GM19240 (cell line): ENCODE measurements around the gene FADS1.

ENCODE experiments used
- DNase-seq: peaks from one replicate; pipeline ENCODE4 v3.0.0; 2011; ENCODE audit warnings: low spot score; ENCODE audit not compliant: insufficient read length

Gene FADS1

GRCh38 chr11:61846362-61847020, 29.7 kb upstream of the FADS1 start:
- DNase-seq, result no peak

GRCh38 chr11:61844909-61845565, 28.2 kb upstream of the FADS1 start:
- DNase-seq, result no peak

GRCh38 chr11:61842528-61842820, 25.7 kb upstream of the FADS1 start:
- no peak for DNase-seq

GRCh38 chr11:61841636-61842527, 25.1 kb upstream of the FADS1 start:
- no peak for DNase-seq

GRCh38 chr11:61840371-61840770, 23.6 kb upstream of the FADS1 start:
- DNase-seq, result no peak

GRCh38 chr11:61839742-61840141, 22.9 kb upstream of the FADS1 start:
- DNase-seq, result no peak

GRCh38 chr11:61838921-61839320, 22.1 kb upstream of the FADS1 start:
- no peak for DNase-seq

GRCh38 chr11:61838501-61838900, 21.7 kb upstream of the FADS1 start:
- DNase-seq, result no peak

- DNase-seq, result no peak
These were observed 20.7 kb upstream of the FADS1 start for GRCh38 chr11:61837411-61838005.

GRCh38 chr11:61836193-61836592, 19.4 kb upstream of the FADS1 start:
- no peak for DNase-seq

GRCh38 chr11:61834278-61835048, 17.7 kb upstream of the FADS1 start:
- DNase-seq, result peak; percentile 77

- DNase-seq, result no peak
These were observed 17.1 kb upstream of the FADS1 start for GRCh38 chr11:61833926-61834277.

- DNase-seq, result no peak
These were observed 16.7 kb upstream of the FADS1 start for GRCh38 chr11:61833471-61833870.

- no peak for DNase-seq
These were observed 16.0 kb upstream of the FADS1 start for GRCh38 chr11:61832754-61833153.

GRCh38 chr11:61832207-61832606, 15.4 kb upstream of the FADS1 start:
- DNase-seq, result no peak

- no peak for DNase-seq
These were observed 13.7 kb upstream of the FADS1 start for GRCh38 chr11:61830237-61831105.

- DNase-seq, result no peak
These were observed 13.0 kb upstream of the FADS1 start for GRCh38 chr11:61829806-61830205.

- DNase-seq, result no peak
These were observed 12.0 kb upstream of the FADS1 start for GRCh38 chr11:61828629-61829407.

GRCh38 chr11:61828379-61828628, 11.5 kb upstream of the FADS1 start:
- no peak for DNase-seq
